ENCODE measurements around the gene FAM32A. TPM values are rescaled to one million over a fixed set of nuclear protein-coding genes. Genes with fewer than 3 reads are reported as not detected.

Gene FAM32A
- total RNA-seq (2014; rRNA removed; shearing (Covaris generic)), result 164 and 178 TPM in 2 replicates

DNA sequence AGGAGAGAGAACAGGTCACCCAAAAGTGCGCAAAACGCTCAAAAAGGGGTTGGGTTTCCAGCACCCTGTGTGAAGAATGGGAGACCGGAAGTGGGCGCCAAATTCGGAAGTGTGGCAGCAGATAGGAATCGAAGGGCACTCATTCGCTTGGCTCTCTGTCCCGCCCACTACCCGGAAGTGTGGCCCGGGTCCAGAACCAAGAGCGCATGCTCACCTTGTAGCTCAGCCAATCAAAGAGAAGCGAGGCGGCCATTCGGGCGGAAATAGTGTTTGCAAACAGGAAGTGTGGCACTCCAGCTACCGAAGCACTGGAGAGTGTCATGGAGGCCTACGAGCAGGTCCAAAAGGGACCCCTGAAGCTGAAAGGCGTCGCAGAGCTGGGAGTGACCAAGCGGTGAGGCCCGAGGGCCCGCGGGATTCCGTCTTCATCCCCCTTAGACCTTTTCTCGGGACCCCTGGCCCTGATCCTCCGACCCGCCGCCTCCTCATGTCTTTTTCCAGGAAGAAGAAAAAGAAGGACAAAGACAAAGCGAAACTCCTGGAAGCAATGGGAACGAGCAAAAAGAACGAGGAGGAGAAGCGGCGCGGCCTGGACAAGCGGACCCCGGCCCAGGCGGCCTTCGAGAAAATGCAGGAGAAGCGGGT is at the start of gene FAM32A:
Gene FAM32A, plus strand, starts transcription at position 288 of the 645 bp plus-strand sequence. Its CDS starts 33 bp downstream, at position 321.
- DNase-seq (ENCODE audit: low read depth), result peak; percentile 99

GRCh38 chr19:16135430-16136127 is 49.6 kb upstream of the FAM32A start:
- no peak for DNase-seq (ENCODE audit: low read depth)

- DNase-seq (ENCODE audit: low read depth), result no peak
Observed at GRCh38 chr19:16136185-16136999, 48.8 kb upstream of the FAM32A start.

DNA sequence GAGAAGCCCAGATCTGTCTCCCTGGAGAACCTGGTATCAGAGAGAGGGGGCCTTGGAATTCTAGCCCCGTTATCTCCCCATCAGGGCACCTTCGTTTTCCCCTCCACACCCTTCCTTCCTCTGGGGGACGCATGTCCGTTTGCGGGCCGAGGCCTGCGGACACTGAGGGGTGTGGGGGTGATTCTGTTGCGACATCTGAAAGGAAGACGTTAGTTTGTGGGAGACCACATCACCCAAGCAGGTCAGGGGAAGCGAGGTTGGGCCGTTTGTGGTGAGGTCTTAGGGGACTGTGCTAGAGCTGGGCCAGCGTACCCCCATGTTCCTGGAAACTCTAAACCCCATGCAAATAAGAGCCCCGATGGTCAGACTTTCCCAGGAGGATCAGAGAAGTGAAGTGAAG is 45.5 kb upstream of the FAM32A start:
- no peak for DNase-seq (ENCODE audit: low read depth)

GRCh38 chr19:16141043-16141442 is 44.2 kb upstream of the FAM32A start:
- no peak for DNase-seq (ENCODE audit: low read depth)

DNA sequence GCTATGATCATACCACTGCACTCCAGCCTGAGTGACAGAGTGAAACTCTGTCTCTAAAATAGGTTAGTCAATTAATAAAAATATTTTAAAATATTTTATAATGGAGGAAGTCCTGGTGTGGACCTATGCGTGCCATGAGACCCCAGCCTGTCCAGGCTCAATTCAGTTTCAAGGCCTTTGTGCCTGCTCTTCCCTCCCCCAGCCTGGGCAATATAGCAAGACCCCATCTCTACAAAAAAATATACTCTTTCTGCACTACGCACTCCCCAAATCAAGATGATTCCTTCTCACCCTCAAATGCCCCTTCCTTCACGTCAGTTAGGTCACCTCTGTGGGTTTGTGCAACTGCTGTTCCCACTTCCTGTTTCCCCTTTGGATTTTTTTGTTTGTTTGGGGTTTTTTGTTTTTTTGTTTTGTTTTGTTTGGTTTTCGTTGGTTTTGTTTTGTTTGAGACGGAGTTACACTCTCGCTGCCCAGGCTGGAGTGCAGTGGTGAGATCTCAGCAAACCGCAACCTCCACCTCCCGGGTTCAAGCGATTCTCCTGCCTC is 43.1 kb upstream of the FAM32A start:
- DNase-seq (ENCODE audit: low read depth), result no peak

- peak; percentile 73 for DNase-seq (ENCODE audit: low read depth)
Observed at GRCh38 chr19:16143399-16144215, 41.6 kb upstream of the FAM32A start, which contains the start of gene HSH2D. Gene HSH2D, plus strand, starts transcription at chr19:16143685. Its CDS starts 5,066 bp downstream, at chr19:16148751.

DNA sequence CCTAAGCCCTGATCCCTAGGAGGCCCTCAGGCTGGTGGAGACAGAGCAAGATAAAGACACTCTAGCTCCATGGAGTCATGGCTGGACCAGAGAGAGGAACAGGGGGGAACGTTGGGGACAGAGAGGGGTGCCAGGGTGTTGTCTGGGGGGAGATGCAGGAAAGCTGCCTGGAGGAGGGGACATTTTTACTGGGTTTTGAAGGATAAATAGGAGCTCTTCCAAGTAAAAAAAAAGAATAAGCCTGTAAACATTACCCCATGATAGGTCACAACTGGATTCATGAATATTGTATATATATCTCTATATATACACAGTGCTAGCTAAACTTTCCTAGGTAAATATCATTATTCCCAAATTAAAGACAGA is 41.0 kb upstream of the FAM32A start:
- DNase-seq (ENCODE audit: low read depth), result no peak

DNA sequence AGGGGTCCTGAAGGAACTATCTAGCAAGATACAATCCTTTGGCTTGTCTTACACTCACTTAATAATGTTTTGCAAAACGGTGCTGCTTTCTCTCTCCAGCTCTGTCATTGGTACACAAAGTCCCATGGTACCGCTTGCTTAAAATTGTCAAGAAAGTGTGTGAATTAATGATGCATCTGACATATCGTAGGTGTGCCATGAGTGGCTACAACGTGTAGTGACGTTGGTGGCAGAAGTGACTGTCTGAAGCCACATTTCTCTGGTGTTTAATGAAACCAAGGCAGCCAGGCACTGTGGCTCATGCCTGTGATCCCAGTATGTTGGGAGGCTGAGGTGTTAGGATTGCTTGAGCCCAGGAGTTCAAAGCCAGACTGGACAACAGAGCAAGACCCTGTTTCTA is 39.1 kb upstream of the FAM32A start:
- no peak for DNase-seq (ENCODE audit: low read depth)

DNA sequence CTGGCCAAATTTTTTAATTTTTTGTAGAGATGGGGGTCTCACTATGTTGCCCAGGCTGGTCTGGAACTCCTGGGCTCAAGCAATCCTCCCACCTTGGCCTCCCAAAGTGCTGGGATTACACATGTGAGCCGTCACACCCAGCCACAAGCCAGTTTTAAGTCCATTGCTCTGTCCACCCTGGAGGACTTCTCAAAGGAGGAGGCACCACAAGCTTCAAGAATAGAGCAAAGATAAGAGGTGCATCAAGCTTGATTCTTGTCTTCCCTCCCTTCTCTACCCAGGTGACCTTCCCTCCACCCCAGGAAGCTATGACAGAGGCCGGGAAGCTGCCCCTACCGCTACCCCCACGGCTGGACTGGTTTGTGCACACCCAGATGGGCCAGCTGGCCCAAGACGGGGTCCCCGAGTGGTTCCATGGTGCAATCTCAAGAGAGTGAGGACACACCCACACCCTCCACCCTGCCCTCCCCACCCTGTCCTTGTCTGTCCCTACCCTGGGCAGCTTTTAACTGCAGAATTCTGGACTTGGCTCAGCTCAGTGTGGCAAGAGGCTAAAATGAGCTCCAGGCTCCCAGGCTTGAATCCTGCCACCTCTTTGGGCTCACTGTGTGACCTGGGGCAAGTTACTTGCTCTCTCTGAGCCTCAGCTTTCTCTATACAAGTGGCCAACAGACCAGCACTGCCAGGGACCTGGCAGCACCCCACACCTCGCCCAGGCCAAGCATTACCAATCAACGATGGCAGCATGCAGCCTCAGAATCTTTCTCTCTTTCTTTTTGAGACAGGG is 36.6 kb upstream of the FAM32A start:
- no peak for DNase-seq (ENCODE audit: low read depth)

GRCh38 chr19:16153582-16154336 is 31.5 kb upstream of the FAM32A start:
- peak; percentile 32 for DNase-seq (ENCODE audit: low read depth)

DNA sequence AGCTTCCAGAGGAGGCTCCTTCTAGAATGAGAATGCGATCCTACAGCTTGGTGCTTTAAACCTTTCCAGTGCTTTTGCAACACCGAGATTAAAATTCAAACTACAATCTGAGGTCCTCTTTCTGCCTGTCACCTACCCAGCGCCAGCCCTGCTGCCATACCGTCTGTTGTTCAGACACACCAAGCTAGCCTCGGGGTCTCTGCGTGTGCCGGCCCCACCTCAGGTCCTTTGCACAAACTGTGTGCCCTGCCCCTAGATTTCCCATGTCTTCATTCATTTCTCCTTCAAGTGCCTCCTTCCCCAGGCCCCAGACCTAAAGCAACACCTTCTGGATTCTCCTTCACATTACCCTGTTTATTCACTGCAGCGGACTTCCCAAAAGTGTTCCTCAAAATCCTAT is 30.7 kb upstream of the FAM32A start:
- DNase-seq (ENCODE audit: low read depth), result no peak

GRCh38 chr19:16155128-16155527 is 30.1 kb upstream of the FAM32A start:
- DNase-seq (ENCODE audit: low read depth), result no peak

DNA sequence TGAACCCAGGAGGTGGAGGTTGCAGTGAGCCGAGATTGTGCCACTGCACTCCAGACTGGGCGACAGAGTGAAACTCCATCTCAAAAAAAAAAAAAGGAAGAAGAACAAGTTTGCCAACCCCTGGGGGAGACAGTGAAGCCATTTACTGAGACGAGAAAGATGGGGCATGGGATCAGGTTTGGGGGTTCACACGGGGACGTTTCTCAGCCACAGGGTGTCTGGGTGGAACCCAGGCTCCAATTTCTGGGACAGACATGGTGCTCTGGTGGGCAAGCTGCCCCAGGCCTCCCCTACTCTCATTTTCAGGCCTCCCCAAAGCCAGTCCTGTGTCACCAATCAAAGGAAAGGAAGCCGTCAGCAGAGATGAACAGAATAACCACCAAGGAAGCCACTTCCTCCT is 28.3 kb upstream of the FAM32A start:
- DNase-seq (ENCODE audit: low read depth), result no peak

GRCh38 chr19:16157601-16158000 is 27.6 kb upstream of the FAM32A start:
- no peak for DNase-seq (ENCODE audit: low read depth)

DNA sequence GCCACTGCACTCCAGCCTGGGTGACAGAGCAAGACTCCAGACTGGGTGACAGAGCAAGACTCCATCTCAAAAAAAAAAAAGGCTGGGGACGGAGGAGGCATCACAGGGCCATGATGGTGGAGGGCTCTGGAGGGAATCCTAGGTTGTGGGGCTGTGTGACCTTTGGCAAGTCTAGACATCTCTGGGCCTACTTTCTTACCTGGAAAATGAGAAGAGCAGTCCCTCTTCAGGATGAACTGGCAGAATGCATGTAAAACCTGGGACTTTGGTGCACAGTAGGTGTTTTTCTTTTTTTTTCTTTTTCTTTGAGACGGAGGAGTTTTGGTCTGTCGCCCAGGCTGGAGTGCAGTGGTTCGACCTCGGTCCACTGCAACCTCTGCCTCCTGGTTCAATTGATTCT is 25.6 kb upstream of the FAM32A start:
- DNase-seq (ENCODE audit: low read depth), result no peak

GRCh38 chr19:16160445-16160942 is 24.7 kb upstream of the FAM32A start:
- DNase-seq (ENCODE audit: low read depth), result no peak

DNA sequence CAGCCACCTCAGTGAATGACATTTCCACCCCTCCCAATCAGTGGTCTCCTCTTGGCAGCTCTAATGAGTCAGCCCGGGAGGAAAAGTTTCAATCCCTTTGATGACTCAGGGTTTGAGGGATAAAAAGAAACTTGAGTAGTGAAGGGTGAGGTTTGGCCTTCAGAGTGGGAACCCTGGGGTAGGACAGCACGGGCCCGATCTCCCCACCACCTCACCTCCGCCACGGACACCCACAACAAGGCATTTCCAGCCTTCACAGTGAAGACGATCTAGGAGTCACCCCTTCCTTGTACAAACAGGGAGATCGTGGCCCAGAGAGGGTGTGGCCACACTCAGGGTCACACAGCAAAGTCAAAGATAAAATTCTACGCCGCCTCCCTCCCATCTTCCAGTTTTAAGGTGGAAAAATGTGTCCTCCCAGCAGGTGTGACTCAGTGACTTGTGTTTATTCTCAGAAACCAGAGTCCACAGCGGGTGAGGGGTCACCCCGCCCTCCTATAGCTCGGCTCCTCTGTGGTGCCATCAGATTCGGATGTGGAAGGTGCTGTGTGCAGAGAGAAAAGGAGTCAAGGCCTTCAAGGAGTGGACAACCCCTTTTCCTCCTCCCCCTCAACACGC is 24.2 kb upstream of the FAM32A start:
- DNase-seq (ENCODE audit: low read depth), result peak; percentile 97

DNA sequence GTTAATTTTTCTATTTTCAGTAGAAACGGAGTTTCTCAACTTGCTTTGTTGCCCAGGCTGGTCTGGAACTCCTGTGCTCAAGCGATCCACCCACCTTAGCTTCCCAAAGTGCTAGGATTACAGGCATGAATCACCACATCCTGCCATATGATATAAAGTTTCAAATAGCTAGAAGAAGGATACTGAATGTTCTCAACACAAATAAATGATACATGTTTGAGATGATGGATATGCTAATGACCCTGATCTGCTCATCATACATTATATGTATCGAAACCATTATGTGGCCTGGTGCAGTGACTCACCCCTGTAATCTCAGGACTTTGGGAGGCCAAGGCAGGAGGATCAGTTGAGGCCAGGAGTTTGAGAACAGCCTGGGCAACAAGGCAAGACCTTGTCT is 23.4 kb upstream of the FAM32A start:
- DNase-seq (ENCODE audit: low read depth), result peak; percentile 92
